GM12891 (cell line): ENCODE results near the gene GARIN6.

ENCODE experiments used
- DNase-seq: peaks from one replicate; pipeline ENCODE4 v3.0.0; 2011; ENCODE audit warnings: low spot score; ENCODE audit not compliant: insufficient read length
- FAIRE-seq: peaks from 2 replicates; lab custom pipeline; 2011; peaks lifted over from hg19 to GRCh38; lab: Jason Lieb, UNC
- PAX5 ChIP-seq: IDR thresholded peaks from 2 replicates; pipeline ENCODE4 v1.6.1; 2011; ENCODE audit warnings: low read length, moderate library complexity, mild to moderate bottlenecking; ENCODE audit not compliant: insufficient read depth, severe bottlenecking
- POLR2A ChIP-seq: IDR thresholded peaks from 2 replicates; pipeline ENCODE4 v1.6.1; 2011; ENCODE audit warnings: low read depth, low read length, control low read depth
- POLR2AphosphoS5 ChIP-seq: IDR thresholded peaks from 2 replicates; pipeline ENCODE4 v1.6.1; 2011; ENCODE audit warnings: low read depth, low read length, control low read depth
- POU2F2 ChIP-seq: IDR thresholded peaks from 2 replicates; pipeline ENCODE4 v1.6.1; 2011; ENCODE audit warnings: low read depth, mild to moderate bottlenecking, control low read depth, low read length, moderate library complexity
- SPI1 ChIP-seq: IDR thresholded peaks from 2 replicates; pipeline ENCODE4 v1.6.1; 2011; ENCODE audit warnings: low read depth, low read length, control low read depth
- TAF1 ChIP-seq: IDR thresholded peaks from 2 replicates; pipeline ENCODE4 v1.6.1; 2011; ENCODE audit warnings: low read depth, low read length, control low read depth

Gene GARIN6

DNA sequence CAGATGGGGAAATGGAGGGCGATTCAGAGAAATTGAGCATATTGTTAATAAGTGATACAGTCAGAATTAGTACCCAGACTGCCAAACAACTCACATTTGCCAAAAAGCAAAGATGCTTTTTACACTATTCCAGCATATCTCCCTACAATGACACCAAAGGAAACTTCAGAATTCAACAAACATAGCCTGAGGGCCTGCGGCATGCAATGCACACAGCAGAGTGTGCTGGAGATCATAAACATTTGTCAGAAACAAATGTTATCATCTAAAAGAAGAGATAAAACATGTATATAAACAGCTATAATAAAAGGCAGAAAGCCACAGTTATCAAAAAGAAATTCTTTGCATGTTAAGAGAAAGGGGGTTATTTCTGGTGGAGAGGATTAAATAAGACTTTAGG is 20.1 kb upstream of the GARIN6 start:
- DNase-seq: no peak
- no peak for TF ChIP-seq POLR2AphosphoS5
- TF ChIP-seq TAF1: no peak
- no peak for TF ChIP-seq SPI1
- no peak for TF ChIP-seq PAX5
- TF ChIP-seq POU2F2: no peak
- no peak for TF ChIP-seq POLR2A
- FAIRE-seq: no peak

DNA sequence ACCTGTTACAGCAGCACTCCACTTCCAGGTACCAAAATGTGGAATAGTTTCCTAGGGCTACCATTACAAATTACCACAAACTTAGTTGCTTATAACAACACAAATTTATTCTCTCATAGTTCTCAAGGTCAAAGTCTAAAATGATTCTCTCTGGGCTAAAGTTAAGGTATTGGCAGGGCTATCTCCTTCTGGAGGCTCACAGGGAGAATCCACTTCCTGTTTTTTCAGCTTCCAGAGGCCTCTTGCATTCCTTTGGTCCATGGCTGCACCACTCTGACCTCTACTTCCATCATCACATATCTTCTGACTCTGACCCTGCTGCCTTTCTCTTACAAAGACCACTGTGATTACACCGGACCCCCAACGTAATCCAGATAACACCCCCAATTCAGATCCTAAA is 2.9 kb upstream of the GARIN6 start:
- no peak for FAIRE-seq
- no peak for TF ChIP-seq TAF1
- TF ChIP-seq POU2F2: no peak
- no peak for TF ChIP-seq POLR2A
- no peak for DNase-seq

DNA sequence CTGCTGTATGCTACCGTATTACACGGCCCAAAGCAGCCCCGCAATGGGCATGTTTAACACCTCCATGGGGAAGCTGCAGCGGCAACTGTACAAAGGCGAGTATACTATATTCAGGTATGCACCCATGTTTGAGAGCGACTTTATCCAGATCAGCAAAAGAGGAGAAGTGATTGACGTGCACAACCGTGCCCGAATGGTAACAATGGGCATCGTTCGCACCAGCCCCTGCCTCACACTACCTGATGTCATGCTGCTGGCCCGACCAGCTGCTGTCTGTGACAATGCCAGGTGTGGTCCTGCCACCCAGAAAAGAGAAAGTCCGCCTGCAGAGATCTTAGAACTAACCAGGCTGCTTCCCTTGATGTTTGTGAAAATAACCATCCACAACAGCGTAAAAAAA is 630 bp downstream of the GARIN6 start:
- FAIRE-seq (no peak), DNase-seq (no peak)
- no peak for TF ChIP-seq PAX5
- TF ChIP-seq TAF1: no peak
- no peak for TF ChIP-seq POLR2A
- no peak for TF ChIP-seq POU2F2
- TF ChIP-seq SPI1: no peak
- TF ChIP-seq POLR2AphosphoS5: no peak

DNA sequence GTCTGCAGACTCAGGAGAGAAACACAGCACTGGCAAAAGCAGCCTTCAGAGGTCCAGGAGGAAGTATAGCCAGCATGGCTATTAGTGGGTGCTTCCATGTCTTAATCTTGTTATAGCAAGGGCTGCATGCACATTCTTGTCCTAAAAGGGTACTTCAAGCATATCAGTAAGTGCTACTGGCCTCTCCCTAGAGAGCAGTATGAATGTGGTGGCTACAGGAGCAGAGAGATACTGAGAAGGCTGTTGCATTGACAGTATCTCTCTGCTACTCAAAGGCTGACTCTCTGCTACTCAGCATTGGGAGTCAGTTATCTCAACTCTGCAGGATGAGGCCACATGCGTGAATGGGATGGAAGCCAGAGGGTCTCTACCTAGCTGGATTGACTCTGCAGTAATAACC is 2.0 kb downstream of the GARIN6 start:
- FAIRE-seq: no peak
- TF ChIP-seq POU2F2 (no peak), SPI1 (no peak), POLR2AphosphoS5 (no peak), POLR2A (no peak), PAX5 (no peak), TAF1 (no peak)
- no peak for DNase-seq

DNA sequence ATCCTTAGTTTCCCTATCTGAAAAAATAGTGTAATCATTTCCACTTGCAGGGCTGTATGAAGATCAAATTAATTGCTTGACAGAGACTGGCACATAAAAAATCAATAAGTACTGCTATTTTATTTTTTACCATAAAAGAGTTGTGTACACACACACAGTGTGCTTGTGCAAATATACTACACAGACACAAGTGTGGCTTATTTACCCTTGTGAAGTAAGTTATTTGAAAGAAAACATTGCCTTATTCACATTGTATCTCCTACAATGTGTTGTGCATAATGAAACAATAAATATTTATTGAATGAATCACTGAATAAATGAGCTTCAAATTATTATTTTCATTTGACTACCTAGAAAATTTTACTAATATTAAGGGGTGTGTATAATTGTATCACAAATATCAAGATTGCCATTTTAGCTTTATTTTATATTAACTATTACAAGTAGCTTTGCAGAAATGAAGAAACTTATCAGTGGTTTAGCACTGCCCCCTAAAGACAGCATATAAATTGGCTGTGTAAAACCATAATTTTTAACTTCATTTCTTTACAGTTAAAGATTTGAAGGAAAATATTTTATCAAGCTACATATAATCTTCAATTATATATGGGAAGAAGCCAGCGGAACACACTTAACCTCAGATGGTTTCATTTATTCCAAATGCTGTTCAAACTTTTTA is 11.3 kb downstream of the GARIN6 start:
- DNase-seq (no peak), FAIRE-seq (no peak)
- no peak for TF ChIP-seq POLR2A
- TF ChIP-seq POU2F2: no peak
- no peak for TF ChIP-seq POLR2AphosphoS5
- TF ChIP-seq PAX5: no peak
- no peak for TF ChIP-seq SPI1
- TF ChIP-seq TAF1: no peak

DNA sequence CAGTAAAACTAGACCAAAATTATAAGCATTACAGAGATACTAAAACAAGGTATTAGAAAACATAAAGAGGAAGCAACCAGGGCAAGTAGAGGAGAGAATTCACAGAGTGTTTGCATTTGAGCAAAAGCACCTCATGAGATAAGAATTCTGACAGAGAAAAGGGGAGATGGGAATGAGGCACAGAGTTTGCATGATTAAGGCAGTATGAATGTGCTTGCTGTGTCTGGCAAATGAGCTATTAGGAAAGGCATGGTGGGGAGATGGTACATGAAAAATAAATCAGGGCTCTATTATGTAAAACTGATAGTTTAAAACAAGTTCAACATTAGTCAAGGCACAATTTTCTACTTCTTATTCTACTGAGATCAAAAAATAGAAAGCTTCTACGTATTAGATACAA is 23.1 kb downstream of the GARIN6 start:
- FAIRE-seq (no peak), DNase-seq (no peak)
- no peak for TF ChIP-seq POLR2AphosphoS5
- no peak for TF ChIP-seq SPI1

DNA sequence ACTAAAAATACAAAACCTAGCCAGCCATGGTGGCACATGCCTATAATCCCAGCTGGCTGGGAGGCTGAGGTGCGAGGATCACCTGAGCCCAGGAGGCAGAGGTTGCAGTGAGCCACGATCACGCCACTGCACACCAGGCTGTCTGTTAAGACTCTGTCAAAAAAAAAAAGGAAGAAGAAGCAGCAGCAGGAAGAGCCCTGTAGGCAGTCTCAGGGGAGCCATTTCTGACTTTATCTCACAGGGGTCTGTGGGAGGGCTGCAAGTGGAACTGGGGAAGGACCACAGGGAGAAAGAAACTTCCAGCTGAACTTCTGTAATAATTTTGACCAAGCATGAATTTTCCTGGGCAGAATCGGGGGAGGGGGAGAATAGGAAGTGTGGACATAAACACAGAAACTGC is 32.7 kb downstream of the GARIN6 start:
- no peak for DNase-seq
- no peak for FAIRE-seq
- no peak for TF ChIP-seq PAX5
- no peak for TF ChIP-seq TAF1
- no peak for TF ChIP-seq POLR2AphosphoS5
- no peak for TF ChIP-seq SPI1
- no peak for TF ChIP-seq POLR2A
- TF ChIP-seq POU2F2: no peak

DNA sequence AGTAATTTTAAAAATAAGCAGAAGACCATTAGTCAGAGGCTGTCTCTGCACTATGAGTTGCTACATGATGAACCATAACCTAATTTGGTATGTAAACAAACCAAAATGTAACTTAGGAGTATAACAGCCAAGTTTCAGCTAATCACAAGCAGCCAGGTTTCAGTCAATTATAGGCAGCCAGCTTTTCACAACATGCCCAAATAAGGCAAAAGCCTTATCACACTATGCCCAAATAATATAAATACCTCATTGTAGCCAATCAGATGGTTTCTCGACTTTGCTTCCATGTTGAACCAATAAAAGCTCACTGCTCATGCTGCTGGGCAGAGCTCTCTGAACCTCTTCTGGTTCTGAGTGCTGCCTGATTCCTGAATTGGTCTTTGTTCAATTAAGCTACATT is 38.6 kb downstream of the GARIN6 start:
- TF ChIP-seq POU2F2: no peak
- TF ChIP-seq PAX5: no peak
- no peak for TF ChIP-seq POLR2AphosphoS5
- no peak for TF ChIP-seq POLR2A
- no peak for TF ChIP-seq SPI1
- no peak for TF ChIP-seq TAF1
- no peak for FAIRE-seq
- DNase-seq: no peak

DNA sequence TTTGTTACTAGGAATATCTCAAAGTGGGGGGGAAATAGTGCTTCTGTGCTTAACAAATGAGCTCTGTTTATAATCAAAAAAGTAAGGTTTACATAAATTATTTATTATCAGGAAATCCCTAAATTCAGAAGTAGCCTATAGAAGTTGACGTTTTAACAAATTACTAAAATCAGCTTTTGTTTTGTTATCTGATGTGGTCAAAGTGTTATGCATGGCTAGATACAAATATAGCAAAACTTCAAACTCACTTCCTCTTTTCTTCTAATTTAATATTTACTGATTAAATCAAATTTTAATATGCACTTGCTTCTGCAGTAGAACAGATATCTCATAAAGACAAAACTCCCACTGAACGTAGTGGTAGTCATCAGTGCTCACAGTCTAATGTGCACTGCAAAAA is 47.5 kb downstream of the GARIN6 start:
- TF ChIP-seq POLR2AphosphoS5 (no peak), POLR2A (no peak), SPI1 (peak; percentile 63; the same call in 1 of the 2 replicates), PAX5 (no peak)
- DNase-seq: no peak
- no peak for FAIRE-seq
